Skeletal muscle satellite cell (primary cell): ENCODE measurements around the gene OR5B21. TPM values are rescaled to one million over a fixed set of nuclear protein-coding genes. Genes with fewer than 3 reads are reported as not detected.
A peak's percentile ranks its signal among the peaks of the same experiment; 100 is the strongest.

Experiments used
- H3K27me3 ChIP-seq: 2 replicates; pipeline ENCODE4 v1.7.0; 2013; ENCODE audit warnings: low read length; ENCODE audit not compliant: control insufficient read depth, insufficient read depth
- H3K36me3 ChIP-seq: 2 replicates; pipeline ENCODE4 v1.7.0; 2013; ENCODE audit warnings: mild to moderate bottlenecking, control low read depth, low read length; ENCODE audit not compliant: insufficient read depth
- H3K4me1 ChIP-seq: 2 replicates; pipeline ENCODE4 v1.7.0; 2013; ENCODE audit warnings: low read length; ENCODE audit not compliant: control insufficient read depth, insufficient read depth
- H3K4me2 ChIP-seq: 2 replicates; pipeline ENCODE4 v1.7.0; 2013; ENCODE audit warnings: mild to moderate bottlenecking, low read length
- H3K4me3 ChIP-seq: 2 replicates; pipeline ENCODE4 v1.7.0; 2013; ENCODE audit warnings: low read length
- H3K9ac ChIP-seq: 2 replicates; pipeline ENCODE4 v1.7.0; 2013; ENCODE audit warnings: mild to moderate bottlenecking, low read depth, low read length, moderate library complexity
- H3K9me3 ChIP-seq: replicated peaks from 2 replicates; pipeline ENCODE4 v1.7.0; 2013; ENCODE audit warnings: mild to moderate bottlenecking, control low read depth, low read length
- total RNA-seq: library from RNA; depleted of rRNA; stranded (reverse); fragments of >200 nt; gene quantifications from 2 replicates; pipeline ENCODE4 v1.2.3, GENCODE V29; 2012; rRNA removed

The OR5B21 gene
- 0.25 and 0.44 TPM in 2 replicates for total RNA-seq

GRCh38 chr11:58508005-58508404 is at the start of gene OR5B21:
Gene OR5B21, minus strand, starts transcription at chr11:58508105. Its CDS starts 0 bp downstream, at chr11:58508105.
- H3K4me3 ChIP-seq, result no peak within 1 kb of the TSS
- H3K27me3 ChIP-seq, result no peaks in the 10 kb centered on the region
- no peaks in the 10 kb centered on the region for H3K4me1 ChIP-seq
- no peaks in the 10 kb centered on the region for H3K36me3 ChIP-seq
- H3K9me3 ChIP-seq, result no peaks in the 10 kb centered on the region
- no peak within 1 kb of the TSS for H3K9ac ChIP-seq
- H3K4me2 ChIP-seq, result no peak within 1 kb of the TSS

- Histone ChIP-seq H3K4me3 (no peak overlapping the region), H3K4me2 (no peak overlapping the region), H3K4me1 (no peaks in the 10 kb centered on the region), H3K27me3 (no peaks in the 10 kb centered on the region), H3K9me3 (no peaks in the 10 kb centered on the region), H3K36me3 (peaks cover 73% of the 10 kb centered on the region), H3K9ac (no peak overlapping the region)
Observed at GRCh38 chr11:58549644-58550043, 41.7 kb upstream of the OR5B21 start.

GRCh38 chr11:58546841-58547240 is 38.9 kb upstream of the OR5B21 start:
- Histone ChIP-seq H3K9ac (no peak overlapping the region), H3K9me3 (no peaks in the 10 kb centered on the region), H3K27me3 (no peaks in the 10 kb centered on the region), H3K4me1 (no peaks in the 10 kb centered on the region), H3K4me2 (no peak overlapping the region), H3K4me3 (no peak overlapping the region), H3K36me3 (peaks cover 53% of the 10 kb centered on the region)

GRCh38 chr11:58531865-58532341 is 24.0 kb upstream of the OR5B21 start:
- H3K4me2 ChIP-seq, result no peak overlapping the region
- no peaks in the 10 kb centered on the region for H3K4me1 ChIP-seq
- H3K9ac ChIP-seq, result no peak overlapping the region
- H3K27me3 ChIP-seq, result no peaks in the 10 kb centered on the region
- no peaks in the 10 kb centered on the region for H3K9me3 ChIP-seq
- H3K36me3 ChIP-seq, result peaks cover 22% of the 10 kb centered on the region
- H3K4me3 ChIP-seq, result no peak overlapping the region

GRCh38 chr11:58530236-58530635 is 22.3 kb upstream of the OR5B21 start:
- Histone ChIP-seq H3K4me1 (no peaks in the 10 kb centered on the region), H3K4me2 (no peak overlapping the region), H3K9me3 (no peaks in the 10 kb centered on the region), H3K27me3 (no peaks in the 10 kb centered on the region), H3K9ac (no peak overlapping the region), H3K36me3 (peaks cover 25% of the 10 kb centered on the region), H3K4me3 (no peak overlapping the region)

GRCh38 chr11:58527429-58527828 is 19.5 kb upstream of the OR5B21 start:
- H3K9ac ChIP-seq, result no peak overlapping the region
- no peak overlapping the region for H3K4me2 ChIP-seq
- H3K4me1 ChIP-seq, result peaks cover 4% of the 10 kb centered on the region
- H3K36me3 ChIP-seq, result peaks cover 23% of the 10 kb centered on the region
- H3K4me3 ChIP-seq, result no peak overlapping the region
- H3K9me3 ChIP-seq, result no peaks in the 10 kb centered on the region
- H3K27me3 ChIP-seq, result no peaks in the 10 kb centered on the region

GRCh38 chr11:58526721-58527120 is 18.8 kb upstream of the OR5B21 start:
- no peaks in the 10 kb centered on the region for H3K27me3 ChIP-seq
- H3K4me1 ChIP-seq, result peaks cover 4% of the 10 kb centered on the region
- no peak overlapping the region for H3K4me2 ChIP-seq
- H3K4me3 ChIP-seq, result no peak overlapping the region
- no peaks in the 10 kb centered on the region for H3K9me3 ChIP-seq
- H3K9ac ChIP-seq, result no peak overlapping the region
- H3K36me3 ChIP-seq, result peaks cover 23% of the 10 kb centered on the region

- Histone ChIP-seq H3K4me2 (no peak overlapping the region), H3K9ac (no peak overlapping the region), H3K36me3 (peaks cover 19% of the 10 kb centered on the region), H3K4me1 (peaks cover 4% of the 10 kb centered on the region), H3K4me3 (no peak overlapping the region), H3K27me3 (no peaks in the 10 kb centered on the region), H3K9me3 (no peaks in the 10 kb centered on the region)
Observed at GRCh38 chr11:58525037-58525614, 17.2 kb upstream of the OR5B21 start.

- Histone ChIP-seq H3K4me2 (peak overlapping the region; percentile 30), H3K27me3 (no peaks in the 10 kb centered on the region), H3K36me3 (peaks cover 19% of the 10 kb centered on the region), H3K9ac (no peak overlapping the region), H3K4me1 (peaks cover 4% of the 10 kb centered on the region), H3K9me3 (no peaks in the 10 kb centered on the region), H3K4me3 (no peak overlapping the region)
Observed at GRCh38 chr11:58524232-58525036, 16.5 kb upstream of the OR5B21 start.

- no peaks in the 10 kb centered on the region for H3K27me3 ChIP-seq
- no peak overlapping the region for H3K4me2 ChIP-seq
- no peaks in the 10 kb centered on the region for H3K9me3 ChIP-seq
- H3K36me3 ChIP-seq, result no peaks in the 10 kb centered on the region
- H3K9ac ChIP-seq, result no peak overlapping the region
- H3K4me3 ChIP-seq, result no peak overlapping the region
- no peaks in the 10 kb centered on the region for H3K4me1 ChIP-seq
Observed at GRCh38 chr11:58513747-58514367, 6.0 kb upstream of the OR5B21 start.

- Histone ChIP-seq H3K4me2 (no peak overlapping the region), H3K9ac (no peak overlapping the region), H3K27me3 (no peaks in the 10 kb centered on the region), H3K9me3 (no peaks in the 10 kb centered on the region), H3K4me1 (no peaks in the 10 kb centered on the region), H3K36me3 (no peaks in the 10 kb centered on the region), H3K4me3 (no peak overlapping the region)
Observed at GRCh38 chr11:58511636-58512035, 3.7 kb upstream of the OR5B21 start.
